Measurements from ENCODE around the gene PI16.
A peak's percentile ranks its signal among the peaks of the same experiment; 100 is the strongest.

The PI16 gene

GRCh38 chr6:36955136-36955535, 598 bp downstream of the PI16 start:
- TF ChIP-seq REST (IDR thresholded peaks at IDR 0.05; ENCODE audit: insufficient replicate concordance, low read depth) = no peak
- TF ChIP-seq POLR2AphosphoS5 (IDR thresholded peaks at IDR 0.05; ENCODE audit: low read depth) = no peak
- peak; percentile 76 for TF ChIP-seq SPI1 (IDR thresholded peaks at IDR 0.05; ENCODE audit: borderline replicate concordance, low read depth)
- Histone ChIP-seq H3K4me3 (replicated peaks; ENCODE audit: insufficient read depth, low read length) (no peak overlapping the region), H3K27ac (replicated peaks) (no peak overlapping the region), H3K27me3 (ENCODE audit: insufficient read depth, poor library complexity, severe bottlenecking) (peaks cover 21% of the 10 kb centered on the region)
- no peak for DNase-seq (ENCODE audit: low read depth in 1 of 2, low spot score in 1 of 2)

DNA sequence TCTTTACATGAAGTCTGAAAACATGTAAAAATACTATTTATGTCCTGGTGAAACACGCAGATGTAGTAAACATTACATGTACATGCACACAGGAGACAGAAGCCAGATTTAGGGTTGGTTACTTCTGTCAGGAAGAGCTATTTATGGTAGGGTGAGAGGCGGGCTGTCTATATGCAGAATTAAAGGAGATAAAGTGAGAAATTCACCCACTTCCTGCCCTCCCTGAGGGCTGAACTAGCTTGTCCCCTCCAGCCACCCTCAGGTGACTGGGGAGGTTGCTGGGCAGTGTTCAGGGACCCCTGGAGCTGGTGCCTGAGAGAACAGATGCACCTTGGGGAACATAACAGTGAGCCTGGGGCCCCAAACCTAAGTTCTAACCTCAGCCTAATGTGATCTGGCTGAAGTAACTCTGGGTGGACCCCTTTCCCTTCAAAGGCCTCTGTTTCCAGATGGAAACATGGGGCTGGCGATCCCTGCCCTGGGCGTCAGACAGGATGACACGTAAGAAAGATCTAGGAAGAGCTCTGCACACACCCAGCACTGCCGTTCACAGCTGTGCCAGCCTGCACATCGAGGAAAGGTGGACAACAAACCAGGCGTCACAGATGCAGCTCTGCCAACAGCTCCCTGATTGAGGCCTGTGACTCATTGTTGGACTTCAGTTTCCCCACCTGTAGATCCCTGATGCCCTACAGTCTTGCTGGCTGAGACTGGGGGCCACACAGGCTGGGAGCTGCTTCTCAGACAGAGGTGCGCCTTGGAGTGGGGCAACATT, 1.3 kb downstream of the PI16 start:
- Histone ChIP-seq H3K4me3 (replicated peaks; ENCODE audit: insufficient read depth, low read length) (no peak overlapping the region), H3K27ac (replicated peaks) (no peak overlapping the region), H3K27me3 (ENCODE audit: insufficient read depth, poor library complexity, severe bottlenecking) (peaks cover 20% of the 10 kb centered on the region)
- DNase-seq (ENCODE audit: low read depth in 1 of 2, low spot score in 1 of 2) = no peak
- TF ChIP-seq GABPA (IDR thresholded peaks at IDR 0.05; ENCODE audit: low read depth) = no peak
- TF ChIP-seq, protein P1, sequence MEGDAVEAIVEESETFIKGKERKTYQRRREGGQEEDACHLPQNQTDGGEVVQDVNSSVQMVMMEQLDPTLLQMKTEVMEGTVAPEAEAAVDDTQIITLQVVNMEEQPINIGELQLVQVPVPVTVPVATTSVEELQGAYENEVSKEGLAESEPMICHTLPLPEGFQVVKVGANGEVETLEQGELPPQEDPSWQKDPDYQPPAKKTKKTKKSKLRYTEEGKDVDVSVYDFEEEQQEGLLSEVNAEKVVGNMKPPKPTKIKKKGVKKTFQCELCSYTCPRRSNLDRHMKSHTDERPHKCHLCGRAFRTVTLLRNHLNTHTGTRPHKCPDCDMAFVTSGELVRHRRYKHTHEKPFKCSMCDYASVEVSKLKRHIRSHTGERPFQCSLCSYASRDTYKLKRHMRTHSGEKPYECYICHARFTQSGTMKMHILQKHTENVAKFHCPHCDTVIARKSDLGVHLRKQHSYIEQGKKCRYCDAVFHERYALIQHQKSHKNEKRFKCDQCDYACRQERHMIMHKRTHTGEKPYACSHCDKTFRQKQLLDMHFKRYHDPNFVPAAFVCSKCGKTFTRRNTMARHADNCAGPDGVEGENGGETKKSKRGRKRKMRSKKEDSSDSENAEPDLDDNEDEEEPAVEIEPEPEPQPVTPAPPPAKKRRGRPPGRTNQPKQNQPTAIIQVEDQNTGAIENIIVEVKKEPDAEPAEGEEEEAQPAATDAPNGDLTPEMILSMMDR (IDR thresholded peaks at IDR 0.05; ENCODE audit: insufficient read depth, low read length) = no peak

DNA sequence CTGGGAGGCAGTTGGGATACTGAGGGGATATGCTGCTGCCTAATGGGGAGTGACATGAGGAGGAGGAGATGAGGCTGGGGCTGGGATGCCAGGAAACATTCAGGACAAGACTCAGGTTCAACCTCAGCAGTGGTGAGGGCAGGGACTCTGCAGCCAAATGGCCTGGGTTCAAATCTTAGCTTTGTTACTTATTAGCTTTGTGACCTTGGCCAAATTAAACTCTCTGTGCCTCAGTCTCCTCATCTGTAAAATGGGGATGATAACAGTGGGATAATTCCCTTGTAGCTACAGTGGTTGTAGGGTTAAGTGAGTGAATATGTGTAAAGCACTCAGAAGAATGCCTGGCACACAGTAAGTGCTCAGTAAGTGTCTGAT, 1.9 kb downstream of the PI16 start:
- TF ChIP-seq GABPA (IDR thresholded peaks at IDR 0.05; ENCODE audit: low read depth) (no peak), SPI1 (IDR thresholded peaks at IDR 0.05; ENCODE audit: borderline replicate concordance, low read depth) (no peak), REST (IDR thresholded peaks at IDR 0.05; ENCODE audit: insufficient replicate concordance, low read depth) (no peak), POLR2AphosphoS5 (IDR thresholded peaks at IDR 0.05; ENCODE audit: low read depth) (no peak)
- TF ChIP-seq, protein P1 (IDR thresholded peaks at IDR 0.05; ENCODE audit: insufficient read depth, low read length) = no peak
- DNase-seq (ENCODE audit: low read depth in 1 of 2, low spot score in 1 of 2) = no peak
- Histone ChIP-seq H3K27ac (replicated peaks) (no peak overlapping the region), H3K4me3 (replicated peaks; ENCODE audit: insufficient read depth, low read length) (no peak overlapping the region), H3K27me3 (ENCODE audit: insufficient read depth, poor library complexity, severe bottlenecking) (peaks cover 20% of the 10 kb centered on the region)

GRCh38 chr6:36957773-36958271, 3.3 kb downstream of the PI16 start:
- Histone ChIP-seq H3K27ac (replicated peaks) (no peak overlapping the region), H3K27me3 (ENCODE audit: insufficient read depth, poor library complexity, severe bottlenecking) (peaks cover 13% of the 10 kb centered on the region), H3K4me3 (replicated peaks; ENCODE audit: insufficient read depth, low read length) (no peak overlapping the region)
- no peak for DNase-seq (ENCODE audit: low read depth in 1 of 2, low spot score in 1 of 2)
- TF ChIP-seq SPI1 (IDR thresholded peaks at IDR 0.05; ENCODE audit: borderline replicate concordance, low read depth) = no peak
- no peak for TF ChIP-seq REST (IDR thresholded peaks at IDR 0.05; ENCODE audit: insufficient replicate concordance, low read depth)
- TF ChIP-seq, protein P1 (IDR thresholded peaks at IDR 0.05; ENCODE audit: insufficient read depth, low read length) = no peak
- no peak for TF ChIP-seq GABPA (IDR thresholded peaks at IDR 0.05; ENCODE audit: low read depth)
- TF ChIP-seq POLR2AphosphoS5 (IDR thresholded peaks at IDR 0.05; ENCODE audit: low read depth) = no peak
